ENCODE results near the gene TTC6.

- TF ChIP-seq, protein P1, sequence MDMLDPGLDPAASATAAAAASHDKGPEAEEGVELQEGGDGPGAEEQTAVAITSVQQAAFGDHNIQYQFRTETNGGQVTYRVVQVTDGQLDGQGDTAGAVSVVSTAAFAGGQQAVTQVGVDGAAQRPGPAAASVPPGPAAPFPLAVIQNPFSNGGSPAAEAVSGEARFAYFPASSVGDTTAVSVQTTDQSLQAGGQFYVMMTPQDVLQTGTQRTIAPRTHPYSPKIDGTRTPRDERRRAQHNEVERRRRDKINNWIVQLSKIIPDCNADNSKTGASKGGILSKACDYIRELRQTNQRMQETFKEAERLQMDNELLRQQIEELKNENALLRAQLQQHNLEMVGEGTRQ (IDR thresholded peaks at IDR 0.05; ENCODE audit: low read depth, low read length), result no peak
- TF ChIP-seq RAD21 (IDR thresholded peaks at IDR 0.05; ENCODE audit: low read length) (no peak), CEBPB (IDR thresholded peaks at IDR 0.05; ENCODE audit: low read depth, low read length) (no peak), POLR2A (IDR thresholded peaks at IDR 0.05; ENCODE audit: low read depth, low read length) (no peak), RCOR1 (IDR thresholded peaks at IDR 0.05; ENCODE audit: insufficient replicate concordance, low read length) (no peak)
- TF ChIP-seq, protein P2, sequence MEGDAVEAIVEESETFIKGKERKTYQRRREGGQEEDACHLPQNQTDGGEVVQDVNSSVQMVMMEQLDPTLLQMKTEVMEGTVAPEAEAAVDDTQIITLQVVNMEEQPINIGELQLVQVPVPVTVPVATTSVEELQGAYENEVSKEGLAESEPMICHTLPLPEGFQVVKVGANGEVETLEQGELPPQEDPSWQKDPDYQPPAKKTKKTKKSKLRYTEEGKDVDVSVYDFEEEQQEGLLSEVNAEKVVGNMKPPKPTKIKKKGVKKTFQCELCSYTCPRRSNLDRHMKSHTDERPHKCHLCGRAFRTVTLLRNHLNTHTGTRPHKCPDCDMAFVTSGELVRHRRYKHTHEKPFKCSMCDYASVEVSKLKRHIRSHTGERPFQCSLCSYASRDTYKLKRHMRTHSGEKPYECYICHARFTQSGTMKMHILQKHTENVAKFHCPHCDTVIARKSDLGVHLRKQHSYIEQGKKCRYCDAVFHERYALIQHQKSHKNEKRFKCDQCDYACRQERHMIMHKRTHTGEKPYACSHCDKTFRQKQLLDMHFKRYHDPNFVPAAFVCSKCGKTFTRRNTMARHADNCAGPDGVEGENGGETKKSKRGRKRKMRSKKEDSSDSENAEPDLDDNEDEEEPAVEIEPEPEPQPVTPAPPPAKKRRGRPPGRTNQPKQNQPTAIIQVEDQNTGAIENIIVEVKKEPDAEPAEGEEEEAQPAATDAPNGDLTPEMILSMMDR (conservative IDR thresholded peaks at IDR 0.05; ENCODE audit: low read depth, low read length), result no peak
Measured at GRCh38 chr14:37620856-37621255, 25.4 kb downstream of the TTC6 start.

Data from IMR-90 (cell line).